ENCODE results near the gene RNF34. TPM values are rescaled to one million over a fixed set of nuclear protein-coding genes. Genes with fewer than 3 reads are reported as not detected.

Gene RNF34
- total and polyA plus RNA-seq, 2 donors, result 22.0 to 77.4 TPM

DNA sequence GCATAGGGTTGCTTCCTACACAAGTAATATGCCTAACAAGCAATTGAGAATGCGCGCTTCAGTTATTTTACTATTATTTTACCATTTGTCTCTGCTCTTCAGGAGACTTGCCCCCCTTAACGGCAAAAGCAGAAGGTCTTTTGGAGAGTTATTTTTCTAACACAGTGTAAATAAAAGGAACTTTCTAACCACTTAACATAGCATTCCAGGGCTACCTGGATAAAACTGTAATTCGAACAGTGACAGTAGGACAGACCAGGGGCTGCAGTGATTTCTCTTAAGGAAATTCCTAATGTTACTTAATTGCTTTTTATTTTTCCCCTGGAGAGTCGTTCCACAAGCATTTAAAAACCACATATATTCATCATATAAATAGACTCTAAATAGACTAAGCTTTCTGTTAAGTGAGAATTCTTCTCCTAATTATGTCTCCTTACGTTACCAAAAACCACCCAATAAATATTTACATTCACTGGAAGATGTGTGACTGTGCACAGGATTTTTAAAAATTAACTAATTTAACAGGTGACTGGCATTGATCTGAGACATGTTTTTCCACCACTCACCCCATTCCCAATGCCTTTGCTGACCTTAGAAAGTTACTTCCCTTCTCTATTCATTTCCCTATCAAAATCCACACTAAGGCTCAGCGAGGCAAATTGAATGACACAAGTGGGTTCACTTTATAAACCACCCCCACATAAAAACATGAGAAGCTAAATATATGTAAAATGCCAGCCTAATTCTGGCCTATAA lies 72.4 kb downstream of the RNF34 start:
- H3K27ac ChIP-seq (ENCODE audit: low read depth), result no peak overlapping the region
- H3K4me3 ChIP-seq (ENCODE audit: low read depth, low read length), result no peak overlapping the region
- H3K36me3 ChIP-seq (ENCODE audit: insufficient read depth), result no peaks in the 10 kb centered on the region
- DNase-seq (ENCODE audit: extremely low spot score), result no peak
- 86% methylated on average over 7 of the region's 7 CpGs for WGBS
- no peaks in the 10 kb centered on the region for H3K4me1 ChIP-seq (ENCODE audit: insufficient read depth)

Other genes starting within 250 kb of the RNF34 start
- gene P2RX4, start 190.0 kb upstream of the RNF34 start, total RNA-seq, result 14.6 TPM
- 14.7 TPM for gene P2RX4, start 190.0 kb upstream of the RNF34 start, polyA plus RNA-seq
- gene CAMKK2, start 103.4 kb upstream of the RNF34 start, total RNA-seq, result 18.5 TPM
- 47.0 TPM for gene CAMKK2, start 103.4 kb upstream of the RNF34 start, polyA plus RNA-seq
- 222 TPM for gene ANAPC5, start 47.7 kb upstream of the RNF34 start, total RNA-seq
- gene ANAPC5, start 47.7 kb upstream of the RNF34 start, polyA plus RNA-seq, result 102 TPM
- 23.3 TPM for gene KDM2B, start 180.9 kb downstream of the RNF34 start, total RNA-seq
- gene KDM2B, start 180.9 kb downstream of the RNF34 start, polyA plus RNA-seq, result 18.7 TPM
- gene ORAI1, start 226.4 kb downstream of the RNF34 start, total RNA-seq, result 5.9 TPM
- 31.3 TPM for gene ORAI1, start 226.4 kb downstream of the RNF34 start, polyA plus RNA-seq